ENCODE results near the gene PLD3.

DNA sequence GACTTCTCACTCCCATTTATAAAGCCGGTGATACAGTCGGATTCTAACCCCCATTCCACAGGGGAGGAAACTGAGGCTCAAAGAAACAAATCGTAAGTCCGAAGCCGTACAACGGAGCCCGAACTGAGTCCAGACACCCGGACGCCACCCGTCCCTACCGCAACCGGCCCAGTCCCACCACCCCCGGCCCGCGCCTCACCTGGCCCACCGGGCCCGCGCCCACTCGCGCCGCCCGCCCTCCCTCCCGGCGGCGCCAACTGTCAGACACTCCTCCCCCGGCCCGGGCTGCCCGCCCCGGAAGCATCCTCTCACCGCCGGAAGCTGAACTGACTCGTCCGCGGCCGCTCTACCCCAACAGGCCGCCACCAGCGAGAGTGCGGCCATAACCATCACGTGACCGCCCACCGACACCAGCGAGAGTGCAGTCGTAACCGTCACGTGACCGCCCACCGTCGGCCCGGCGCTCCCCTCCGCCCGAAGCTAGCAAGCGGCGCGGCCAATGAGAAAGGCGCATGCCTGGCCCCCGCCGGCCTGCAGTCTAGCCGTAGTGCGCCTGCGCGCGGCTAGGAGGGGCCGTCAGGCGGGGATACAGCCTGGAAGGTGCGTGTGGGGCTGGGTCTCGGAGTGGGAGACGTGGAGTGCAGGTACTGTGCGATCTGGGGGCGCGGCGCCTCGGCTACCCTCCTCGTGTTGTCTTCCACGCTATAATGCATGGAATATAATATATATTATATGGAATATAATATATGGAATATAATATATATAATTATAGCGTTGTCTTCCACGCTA is at the start of gene PLD3, which contains the start of gene C19orf47:
- no peak for TF ChIP-seq CTCF (IDR thresholded peaks at IDR 0.05)
- no peak for TF ChIP-seq EZH2 (IDR thresholded peaks at IDR 0.05)
